HFFc6 (cell line): ENCODE data around the gene DMKN. TPM values are rescaled to one million over a fixed set of nuclear protein-coding genes. Genes with fewer than 3 reads are reported as not detected.

Experiments used
- DNase-seq: peaks from one replicate; pipeline ENCODE4 v3.0.0-alpha.2; 2018
- H3K27ac Mint-ChIP-seq: 2 replicates; pipeline ENCODE4 v1.8.0; 2020; ENCODE audit warnings: mild to moderate bottlenecking, mixed read lengths
- H3K27me3 Mint-ChIP-seq: 2 replicates; pipeline ENCODE4 v1.8.0; 2021; ENCODE audit warnings: mild to moderate bottlenecking, moderate library complexity, mixed read lengths; ENCODE audit not compliant: insufficient read depth
- H3K36me3 Mint-ChIP-seq: 2 replicates; pipeline ENCODE4 v1.8.0; 2021; ENCODE audit warnings: low read depth, mixed read lengths
- H3K4me1 Mint-ChIP-seq: 2 replicates; pipeline ENCODE4 v1.8.0; 2020; ENCODE audit warnings: low read depth, mixed read lengths
- H3K4me3 Mint-ChIP-seq: 2 replicates; pipeline ENCODE4 v1.8.0; 2020; ENCODE audit warnings: mild to moderate bottlenecking, moderate library complexity, mixed read lengths
- H3K9me3 Mint-ChIP-seq: 2 replicates; pipeline ENCODE4 v1.8.0; 2020; ENCODE audit warnings: mild to moderate bottlenecking, mixed read lengths
- CTCF ChIP-seq: fragments of 200-600 bp; sonication (generic); IDR thresholded peaks from 2 replicates; pipeline ENCODE4 v1.5.0; 2021; ENCODE audit warnings: antibody characterized with exemption, mild to moderate bottlenecking
- total RNA-seq, 6 experiments: library from RNA; stranded (reverse); fragmentation: NEBNext Ultra II Directional; extraction: Animal tissue kit (Norgen Biotek cat#: 25700); gene quantifications; 2 replicates in 1 of 6; 3 replicates in 5 of 6; pipeline ENCODE4 v1.2.3, GENCODE V29; 2021

Gene DMKN
- total RNA-seq, 6 experiments from 2014 or later, result 0.27 to 0.75 (median 0.73) TPM; not detected in 3

- H3K4me3 Mint-ChIP-seq, result no peak overlapping the region
- no peaks in the 10 kb centered on the region for H3K36me3 Mint-ChIP-seq
- H3K9me3 Mint-ChIP-seq, result no peaks in the 10 kb centered on the region
- H3K4me1 Mint-ChIP-seq, result peaks cover 18% of the 10 kb centered on the region
- H3K27ac Mint-ChIP-seq, result no peak overlapping the region
- no peak for TF ChIP-seq CTCF
- DNase-seq, result no peak
- H3K27me3 Mint-ChIP-seq, result peaks cover 41% of the 10 kb centered on the region
Observed at GRCh38 chr19:35460608-35461007, 52.8 kb downstream of the DMKN start.

GRCh38 chr19:35459414-35460082 lies 53.9 kb downstream of the DMKN start:
- H3K27ac Mint-ChIP-seq, result no peak overlapping the region
- no peaks in the 10 kb centered on the region for H3K9me3 Mint-ChIP-seq
- no peak overlapping the region for H3K4me3 Mint-ChIP-seq
- H3K27me3 Mint-ChIP-seq, result peaks cover 35% of the 10 kb centered on the region
- no peak for TF ChIP-seq CTCF
- H3K4me1 Mint-ChIP-seq, result peaks cover 18% of the 10 kb centered on the region
- DNase-seq, result no peak
- no peaks in the 10 kb centered on the region for H3K36me3 Mint-ChIP-seq

GRCh38 chr19:35458731-35459391 lies 54.6 kb downstream of the DMKN start:
- H3K4me3 Mint-ChIP-seq, result no peak overlapping the region
- no peak for DNase-seq
- no peaks in the 10 kb centered on the region for H3K9me3 Mint-ChIP-seq
- H3K4me1 Mint-ChIP-seq, result peaks cover 18% of the 10 kb centered on the region
- TF ChIP-seq CTCF, result no peak
- H3K27me3 Mint-ChIP-seq, result peaks cover 37% of the 10 kb centered on the region
- no peaks in the 10 kb centered on the region for H3K36me3 Mint-ChIP-seq
- H3K27ac Mint-ChIP-seq, result no peak overlapping the region

GRCh38 chr19:35458192-35458591 lies 55.3 kb downstream of the DMKN start:
- DNase-seq, result no peak
- H3K36me3 Mint-ChIP-seq, result no peaks in the 10 kb centered on the region
- H3K27ac Mint-ChIP-seq, result no peak overlapping the region
- TF ChIP-seq CTCF, result no peak
- H3K27me3 Mint-ChIP-seq, result peaks cover 31% of the 10 kb centered on the region
- peaks cover 17% of the 10 kb centered on the region for H3K4me1 Mint-ChIP-seq
- H3K4me3 Mint-ChIP-seq, result no peak overlapping the region
- H3K9me3 Mint-ChIP-seq, result no peaks in the 10 kb centered on the region

- Mint-ChIP-seq H3K36me3 (no peaks in the 10 kb centered on the region), H3K27ac (no peak overlapping the region), H3K27me3 (peaks cover 36% of the 10 kb centered on the region), H3K4me3 (no peak overlapping the region), H3K9me3 (no peaks in the 10 kb centered on the region), H3K4me1 (peaks cover 7% of the 10 kb centered on the region)
- DNase-seq, result no peak
- TF ChIP-seq CTCF, result no peak
Observed at GRCh38 chr19:35457173-35457572, 56.3 kb downstream of the DMKN start.
